CD14-positive monocyte (primary cell): ENCODE measurements around the gene PPP2R3C. TPM values are rescaled to one million over a fixed set of nuclear protein-coding genes. Genes with fewer than 3 reads are reported as not detected.
"Not testable (repeated sequence)": the region's sequence is repeated elsewhere in the genome, so short reads cannot be mapped to it uniquely, and the experiment has no call there.

Source experiments
- DNase-seq, 3 donors: peaks; one replicate each; pipeline ENCODE4 v3.0.0-alpha.2; 2011 to 2022
- H2AFZ ChIP-seq: 2 replicates; pipeline ENCODE4 v1.6.0; 2012; ENCODE audit warnings: mild to moderate bottlenecking, low read depth, low read length, inconsistent platforms; ENCODE audit not compliant: insufficient read depth, poor library complexity, severe bottlenecking
- H3K27ac ChIP-seq, 2 donors: 1 replicate in 1 of 2; 2 replicates in 1 of 2; pipeline ENCODE4 v1.5.1; 2012 to 2013; ENCODE audit warnings: low read length in 2 of 2, control low read depth in 1 of 2, inconsistent platforms in 1 of 2, low read depth in 1 of 2, mild to moderate bottlenecking in 1 of 2
- H3K27me3 ChIP-seq, 2 donors: one replicate each; pipeline versions ENCODE4 v1.6.0 to v1.6.1; 2011 to 2013; ENCODE audit warnings: low read length in 2 of 2; ENCODE audit not compliant: control insufficient read depth in 2 of 2, insufficient read depth in 2 of 2
- H3K36me3 ChIP-seq, 2 donors: replicated peaks in 1 of 2; 1 replicate in 1 of 2; 2 replicates in 1 of 2; pipeline versions ENCODE4 v1.5.1 to v1.6.1; 2012 to 2013; ENCODE audit warnings: low read length in 2 of 2, control low read depth in 1 of 2, inconsistent platforms in 1 of 2, mild to moderate bottlenecking in 1 of 2; ENCODE audit not compliant: insufficient read depth in 2 of 2, control insufficient read depth in 1 of 2
- H3K4me1 ChIP-seq, 2 donors: 1 replicate in 1 of 2; 2 replicates in 1 of 2; pipeline versions ENCODE4 v1.5.1 to v1.6.1; 2012 to 2013; ENCODE audit warnings: low read length in 2 of 2, control low read depth in 1 of 2, inconsistent platforms in 1 of 2, mild to moderate bottlenecking in 1 of 2, moderate library complexity in 1 of 2; ENCODE audit not compliant: insufficient read depth in 2 of 2, control insufficient read depth in 1 of 2
- H3K4me2 ChIP-seq: replicated peaks from 2 replicates; pipeline ENCODE3; 2012; ENCODE audit warnings: low read length, moderate library complexity, mild to moderate bottlenecking; ENCODE audit not compliant: poor library complexity, severe bottlenecking; ENCODE audit errors: extremely low read depth
- H3K4me3 ChIP-seq, 3 experiments: fragments of 200-600 bp in 1 of 3; sonication (generic) in 1 of 3; replicated peaks in 1 of 3; 1 replicate in 2 of 3; 2 replicates in 1 of 3; pipeline ENCODE4 v1.5.1; 2011 to 2013; ENCODE audit warnings: low read length in 3 of 3, mild to moderate bottlenecking in 3 of 3, control low read depth in 2 of 3, low read depth in 2 of 3, inconsistent platforms in 1 of 3, moderate library complexity in 1 of 3
- H3K79me2 ChIP-seq: 2 replicates; pipeline ENCODE4 v1.6.0; 2012; ENCODE audit warnings: mild to moderate bottlenecking, control low read depth, inconsistent platforms, low read length, moderate library complexity; ENCODE audit not compliant: insufficient read depth
- H3K9ac ChIP-seq: 2 replicates; pipeline ENCODE4 v1.6.0; 2017; ENCODE audit warnings: low read length, mild to moderate bottlenecking; ENCODE audit not compliant: insufficient read depth, poor library complexity, severe bottlenecking
- H3K9me3 ChIP-seq, 2 donors: replicated peaks in 1 of 2; 1 replicate in 1 of 2; 2 replicates in 1 of 2; pipeline versions ENCODE4 v1.5.1 to v1.6.1; 2012 to 2013; ENCODE audit warnings: low read length in 2 of 2, control low read depth in 1 of 2; ENCODE audit not compliant: control insufficient read depth in 1 of 2, insufficient read depth in 1 of 2
- H4K20me1 ChIP-seq: 2 replicates; pipeline ENCODE4 v1.6.0; 2012; ENCODE audit warnings: mild to moderate bottlenecking, low read length, control low read depth, moderate library complexity; ENCODE audit not compliant: insufficient read depth
- H3K27ac Mint-ChIP-seq, 7 donors: one replicate each; pipeline ENCODE4 v1.8.0; 2020; ENCODE audit warnings: mild to moderate bottlenecking in 7 of 7, mixed read lengths in 7 of 7, moderate library complexity in 6 of 7, inconsistent platforms in 2 of 7
- H3K27me3 Mint-ChIP-seq, 3 donors: one replicate each; pipeline ENCODE4 v1.8.0; 2021 to 2022; ENCODE audit warnings: low read depth in 3 of 3, mild to moderate bottlenecking in 3 of 3, mixed read lengths in 3 of 3, moderate library complexity in 3 of 3, inconsistent platforms in 1 of 3
- H3K36me3 Mint-ChIP-seq, 2 donors: one replicate each; pipeline ENCODE4 v1.8.0; 2020; ENCODE audit warnings: mixed read lengths in 2 of 2, inconsistent platforms in 1 of 2, mild to moderate bottlenecking in 1 of 2
- H3K4me1 Mint-ChIP-seq: one replicate; pipeline ENCODE4 v1.8.0; 2020; ENCODE audit warnings: mild to moderate bottlenecking, mixed read lengths
- H3K4me3 Mint-ChIP-seq, 2 donors: one replicate each; pipeline ENCODE4 v1.8.0; 2020; ENCODE audit warnings: mild to moderate bottlenecking in 2 of 2, mixed read lengths in 2 of 2, moderate library complexity in 1 of 2
- H3K9me3 Mint-ChIP-seq, 7 donors: one replicate each; pipeline ENCODE4 v1.8.0; 2020 to 2022; ENCODE audit warnings: mixed read lengths in 7 of 7, mild to moderate bottlenecking in 6 of 7, moderate library complexity in 6 of 7, inconsistent platforms in 2 of 7
- CTCF ChIP-seq: fragments of 200-600 bp; IDR thresholded peaks from one replicate; pipeline ENCODE4 v1.8.0; 2022; ENCODE audit warnings: antibody characterized with exemption, mild to moderate bottlenecking
- WGBS: methylation state at CpG from one replicate; pipeline ENCODE4 v1.1.5; 2013; ENCODE audit warnings: missing lambda C conversion rate; ENCODE audit not compliant: insufficient coverage; 5-methylcytosine and 5-hydroxymethylcytosine counted together
- intact Hi-C, 2 donors: fragments of 100-400 bp; cut with micrococcal nuclease; formaldehyde crosslinking; loops; one replicate each; pipeline versions ENCODE4 v1.15.0 to v1.15.1; 2023
- polyA plus RNA-seq, 3 donors: library from polyadenylated mRNA; depleted of rRNA in 1 of 3; unstranded in 2 of 3; stranded (reverse) in 1 of 3; fragments of 300-500 nt in 2 of 3; fragments of >200 nt in 1 of 3; fragmentation: Illumina TruSeq in 2 of 3; gene quantifications; 1 replicate in 2 of 3; 2 replicates in 1 of 3; pipeline ENCODE4 v1.2.3, GENCODE V29; 2012 to 2021

Gene PPP2R3C
- polyA plus RNA-seq, 3 donors = 21.4 to 131 (median 122) TPM

GRCh38 chr14:35061113-35061791 lies 60.5 kb downstream of the PPP2R3C start:
- H3K4me3 Mint-ChIP-seq, H3K9me3 Mint-ChIP-seq, H3K27me3 ChIP-seq, H3K27ac ChIP-seq, H4K20me1 ChIP-seq, H3K4me3 ChIP-seq, H3K4me1 Mint-ChIP-seq, DNase-seq, H3K27me3 Mint-ChIP-seq, intact Hi-C loops, H3K4me1 ChIP-seq, H2AFZ ChIP-seq, H3K9me3 ChIP-seq, H3K79me2 ChIP-seq, H3K9ac ChIP-seq, H3K4me2 ChIP-seq: not testable (repeated sequence)
- peaks cover 28 to 53% of the 10 kb centered on the region in 2 donors for H3K36me3 Mint-ChIP-seq
- peak overlapping the region in 3 of 7 donors; percentile 21 to 82 (median 64) for H3K27ac Mint-ChIP-seq
- peaks cover 34 to 43% of the 10 kb centered on the region in 2 donors for H3K36me3 ChIP-seq
- WGBS = no CpG with 5 or more reads among the region's 1 CpG

- H3K9me3 Mint-ChIP-seq = no peaks in the 10 kb centered on the region
- no peak for TF ChIP-seq CTCF
- no CpG with 5 or more reads among the region's 2 CpGs for WGBS
- H3K4me2 ChIP-seq = no peak overlapping the region
- no peak for DNase-seq
- no peak overlapping the region for H3K4me3 ChIP-seq
- peaks cover 0 to 2% (median 0%) of the 10 kb centered on the region in 3 donors for H3K27me3 Mint-ChIP-seq
- H3K4me3 Mint-ChIP-seq = no peak overlapping the region
- peaks cover 19 to 30% of the 10 kb centered on the region in 2 donors for H3K36me3 ChIP-seq
- H3K36me3 Mint-ChIP-seq = peaks cover 20 to 38% of the 10 kb centered on the region in 2 donors
- no peak overlapping the region for H2AFZ ChIP-seq
- H3K9ac ChIP-seq = no peak overlapping the region
- H4K20me1 ChIP-seq = no peaks in the 10 kb centered on the region
- no peaks in the 10 kb centered on the region for H3K9me3 ChIP-seq
- peaks cover 4% of the 10 kb centered on the region for H3K79me2 ChIP-seq
- intact Hi-C loops = no loop called here
- no peak overlapping the region for H3K27ac ChIP-seq
- peaks cover 8% of the 10 kb centered on the region for H3K4me1 Mint-ChIP-seq
- H3K27ac Mint-ChIP-seq = peak overlapping the region in 1 of 7 donors; percentile 32
- peaks cover 3 to 5% of the 10 kb centered on the region in 2 donors for H3K4me1 ChIP-seq
- H3K27me3 ChIP-seq = no peaks in the 10 kb centered on the region
These were observed 69.2 kb downstream of the PPP2R3C start for GRCh38 chr14:35052637-35053036.
